Right renal cortex interstitium (tissue), 3 donors: Measurements from ENCODE around the gene HES5. TPM values are rescaled to one million over a fixed set of nuclear protein-coding genes. Genes with fewer than 3 reads are reported as not detected.

ENCODE experiments used
- DNase-seq, 3 donors: peaks; one replicate each; pipeline ENCODE4 v3.0.0-alpha.2; 2013; ENCODE audit warnings: low read depth in 3 of 3, low spot score in 2 of 3
- polyA plus RNA-seq, 3 donors: library from polyadenylated mRNA; unstranded; fragments of 120-200 nt; gene quantifications; one replicate each; pipeline ENCODE4 v1.2.1, GENCODE V29; 2013; ENCODE audit not compliant: insufficient read length in 3 of 3

HES5 gene
- polyA plus RNA-seq, 3 donors: 0.23 to 0.28 (median 0.24) TPM

GRCh38 chr1:2483026-2483425, 47.0 kb downstream of the HES5 start:
- no peak for DNase-seq

DNA sequence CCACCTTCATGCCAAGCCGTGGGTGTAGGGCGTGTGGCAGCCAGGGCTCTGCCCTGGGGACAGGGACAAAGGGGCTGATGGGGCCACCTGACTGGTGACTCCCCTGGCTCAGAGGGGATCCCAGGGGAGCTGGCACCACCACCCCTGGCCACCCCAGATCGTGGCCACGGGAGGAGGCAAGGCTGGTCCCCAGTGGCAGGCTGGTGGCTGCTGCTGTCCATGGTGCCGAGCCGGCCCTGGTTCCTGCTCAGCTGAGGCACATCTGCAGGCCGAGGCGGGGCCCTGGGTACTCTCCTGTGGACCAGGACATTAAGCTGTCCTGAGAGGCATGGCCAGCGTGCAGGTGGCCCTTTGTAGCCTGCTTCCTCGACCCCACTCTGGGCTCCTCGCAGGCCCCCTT, 47.5 kb downstream of the HES5 start:
- DNase-seq: no peak

DNA sequence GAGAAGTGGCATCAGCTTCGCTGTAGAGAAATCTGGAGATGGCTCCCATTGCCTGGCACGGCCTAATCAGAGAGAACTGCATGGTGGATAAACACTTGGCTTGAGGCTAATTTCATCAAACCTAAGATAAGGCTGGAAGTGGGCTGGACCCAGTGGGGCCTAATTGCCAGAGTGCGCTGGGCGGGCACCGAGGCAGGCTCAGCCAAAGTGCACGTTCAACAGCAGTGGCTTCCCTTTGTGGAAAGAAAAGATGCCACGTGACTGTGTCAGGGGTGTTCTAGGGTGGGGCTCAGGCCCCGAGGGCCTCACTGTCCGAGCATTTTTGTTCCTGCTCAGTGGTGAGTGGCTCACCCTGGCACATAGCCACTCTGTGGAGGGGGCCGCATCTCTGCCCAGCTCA, 48.2 kb downstream of the HES5 start:
- DNase-seq: no peak

DNA sequence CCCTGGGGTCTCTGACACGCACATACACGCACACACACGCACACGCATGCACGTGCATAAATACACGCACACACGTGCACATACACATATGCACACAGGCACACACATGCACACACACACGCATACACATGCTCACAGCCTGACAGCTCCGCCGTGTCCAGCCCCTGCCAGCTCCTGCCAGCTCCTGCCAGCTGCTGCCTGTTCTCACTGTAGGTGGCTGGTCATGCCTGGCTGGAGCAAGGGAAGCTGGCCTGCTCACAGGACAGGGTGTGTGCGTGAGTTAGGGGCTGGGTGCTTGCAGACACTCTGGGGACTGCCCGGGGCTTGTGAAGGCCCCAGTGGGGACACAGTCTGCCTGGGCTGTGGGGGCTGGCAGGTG, 49.1 kb downstream of the HES5 start:
- DNase-seq: peak in 1 of 3 donors; percentile 55

DNA sequence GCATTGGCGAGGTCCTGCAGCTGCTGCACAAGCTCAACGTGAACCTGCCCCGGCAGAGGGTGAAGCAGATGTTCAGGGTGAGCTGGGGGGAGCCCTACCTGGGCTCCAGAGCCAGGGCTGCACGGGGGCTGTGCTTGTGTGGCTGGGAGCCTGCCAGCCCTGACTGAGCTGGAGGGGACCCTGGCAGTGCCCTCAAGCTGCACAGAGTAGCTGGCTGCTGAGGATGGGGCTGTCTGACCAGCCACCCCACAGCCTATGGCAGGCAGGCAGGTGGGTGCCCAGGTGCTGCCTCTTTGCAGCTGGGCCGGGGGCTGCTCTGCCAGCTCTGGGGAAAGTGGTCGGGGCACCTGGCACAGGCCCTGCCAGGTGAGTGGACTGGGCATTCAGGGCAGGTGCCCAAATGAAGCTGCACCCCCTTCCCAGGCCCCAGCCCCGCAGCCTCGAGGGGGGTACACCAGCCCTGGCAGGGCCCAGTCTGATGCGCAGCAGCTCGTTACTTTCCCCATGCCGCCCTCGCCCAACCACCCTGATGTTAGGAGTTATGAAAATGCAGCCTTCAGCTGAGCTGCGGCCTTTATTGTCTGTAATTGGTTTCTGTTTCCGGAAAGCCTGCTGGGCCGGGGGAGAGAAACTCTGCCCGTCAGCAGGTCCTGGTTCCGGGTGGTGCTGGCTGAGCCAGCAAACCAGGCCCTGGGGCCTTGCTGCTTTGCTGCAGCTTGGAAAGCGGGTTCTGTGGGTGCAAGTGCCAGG, 49.7 kb downstream of the HES5 start:
- no peak for DNase-seq

DNA sequence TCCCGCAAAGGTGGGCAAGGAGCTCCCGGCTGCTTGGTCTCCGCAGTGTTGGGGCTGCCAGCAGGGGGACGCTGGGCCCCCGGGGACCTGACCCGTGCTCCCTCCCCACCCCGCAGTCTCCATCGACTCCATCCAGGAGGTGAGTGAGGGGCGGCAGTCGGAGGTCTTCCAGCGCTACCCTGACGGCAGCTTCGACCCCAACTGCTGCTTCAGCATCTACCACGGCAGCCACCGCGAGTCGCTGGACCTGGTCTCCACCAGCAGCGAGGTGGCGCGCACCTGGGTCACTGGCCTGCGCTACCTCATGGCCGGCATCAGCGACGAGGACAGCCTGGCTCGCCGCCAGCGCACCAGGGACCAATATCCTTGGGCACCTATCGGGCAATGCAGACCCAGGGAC, 50.4 kb downstream of the HES5 start:
- DNase-seq: no peak

- no peak for DNase-seq
Observed at GRCh38 chr1:2479186-2479585, 50.9 kb downstream of the HES5 start.

Other genes starting within 250 kb of the HES5 start
- gene MORN1, start 138.7 kb downstream of the HES5 start, polyA plus RNA-seq: 1 to 10 TPM; 9.1 to 9.5 (median 9.2) TPM
- 100 to 1,000 TPM; 125 to 132 (median 127) TPM for gene RER1, start 138.4 kb downstream of the HES5 start, polyA plus RNA-seq
- gene PEX10, start 117.7 kb downstream of the HES5 start, polyA plus RNA-seq: 10 to 100 TPM; 17.6 to 21.4 (median 19.2) TPM
- gene PLCH2, start 54.0 kb downstream of the HES5 start, polyA plus RNA-seq: 1 to 10 TPM in 1 of 3 donors, under 1 TPM in 2; 0.47 to 1.9 (median 0.74) TPM
- 10 to 100 TPM; 25.3 to 26.8 (median 26.6) TPM for gene PANK4, start 3.7 kb downstream of the HES5 start, polyA plus RNA-seq
- 10 to 100 TPM; 14.7 to 18.0 (median 15.5) TPM for gene TNFRSF14, start 26.1 kb upstream of the HES5 start, polyA plus RNA-seq
- 10 to 100 TPM; 33.1 to 41.6 (median 39.1) TPM for gene PRXL2B, start 56.5 kb upstream of the HES5 start, polyA plus RNA-seq
- gene MMEL1, start 102.8 kb upstream of the HES5 start, polyA plus RNA-seq: 1 to 10 TPM; 2.3 to 3.3 (median 2.5) TPM